IMR-90 (cell line): ENCODE measurements around the gene ADCY4.

Experiments used
- CEBPB ChIP-seq: IDR thresholded peaks from 2 replicates; pipeline ENCODE4 v1.6.1; 2012; ENCODE audit warnings: low read depth, low read length, improper control_type of control experiment
- CTCF ChIP-seq: conservative IDR thresholded peaks from 2 replicates; pipeline ENCODE4 v1.5.1; 2012; ENCODE audit warnings: mild to moderate bottlenecking, low read depth, low read length, improper control_type of control experiment
- FOS ChIP-seq: fragments of 150-350 bp; IDR thresholded peaks from 2 replicates; pipeline ENCODE4 v1.6.1; 2016; ENCODE audit warnings: low read depth, low read length
- MAFK ChIP-seq: IDR thresholded peaks from 2 replicates; pipeline ENCODE4 v1.6.1; 2012; ENCODE audit warnings: low read depth, low read length, improper control_type of control experiment
- MAZ ChIP-seq: IDR thresholded peaks from 2 replicates; pipeline ENCODE4 v1.6.1; 2012; ENCODE audit warnings: low read depth, mild to moderate bottlenecking, low read length, improper control_type of control experiment, moderate library complexity, borderline replicate concordance
- MXI1 ChIP-seq: IDR thresholded peaks from 2 replicates; pipeline ENCODE4 v1.6.1; 2012; ENCODE audit warnings: low read depth, mild to moderate bottlenecking, low read length, moderate library complexity, borderline replicate concordance
- NFE2L2 ChIP-seq: fragments of 150-350 bp; IDR thresholded peaks from 2 replicates; pipeline ENCODE4 v1.6.1; 2016; ENCODE audit warnings: low read depth, mild to moderate bottlenecking, low read length
- POLR2A ChIP-seq: IDR thresholded peaks from 2 replicates; pipeline ENCODE4 v1.6.1; 2012; ENCODE audit warnings: mild to moderate bottlenecking, low read depth, low read length
- RAD21 ChIP-seq: IDR thresholded peaks from 2 replicates; pipeline ENCODE4 v1.6.1; 2012; ENCODE audit warnings: low read length, improper control_type of control experiment
- RCOR1 ChIP-seq: IDR thresholded peaks from 2 replicates; pipeline ENCODE4 v1.6.1; 2012; ENCODE audit warnings: mild to moderate bottlenecking, low read length, improper control_type of control experiment; ENCODE audit not compliant: insufficient replicate concordance
- RFX5 ChIP-seq: IDR thresholded peaks from 2 replicates; pipeline ENCODE4 v1.8.0; 2012; ENCODE audit warnings: low read depth, mild to moderate bottlenecking, low read length, moderate library complexity
- SMC3 ChIP-seq: fragments of 150-350 bp; IDR thresholded peaks from 2 replicates; pipeline ENCODE4 v1.6.1; 2016; ENCODE audit warnings: low read depth, mild to moderate bottlenecking, antibody characterized with exemption, low read length, moderate library complexity
- TF ChIP-seq, protein P1 (sequence below): fragments of 150-350 bp; IDR thresholded peaks from 2 replicates; pipeline ENCODE4 v1.6.1; 2016; ENCODE audit warnings: low read depth, mild to moderate bottlenecking, low read length, moderate library complexity, borderline replicate concordance

DNA sequence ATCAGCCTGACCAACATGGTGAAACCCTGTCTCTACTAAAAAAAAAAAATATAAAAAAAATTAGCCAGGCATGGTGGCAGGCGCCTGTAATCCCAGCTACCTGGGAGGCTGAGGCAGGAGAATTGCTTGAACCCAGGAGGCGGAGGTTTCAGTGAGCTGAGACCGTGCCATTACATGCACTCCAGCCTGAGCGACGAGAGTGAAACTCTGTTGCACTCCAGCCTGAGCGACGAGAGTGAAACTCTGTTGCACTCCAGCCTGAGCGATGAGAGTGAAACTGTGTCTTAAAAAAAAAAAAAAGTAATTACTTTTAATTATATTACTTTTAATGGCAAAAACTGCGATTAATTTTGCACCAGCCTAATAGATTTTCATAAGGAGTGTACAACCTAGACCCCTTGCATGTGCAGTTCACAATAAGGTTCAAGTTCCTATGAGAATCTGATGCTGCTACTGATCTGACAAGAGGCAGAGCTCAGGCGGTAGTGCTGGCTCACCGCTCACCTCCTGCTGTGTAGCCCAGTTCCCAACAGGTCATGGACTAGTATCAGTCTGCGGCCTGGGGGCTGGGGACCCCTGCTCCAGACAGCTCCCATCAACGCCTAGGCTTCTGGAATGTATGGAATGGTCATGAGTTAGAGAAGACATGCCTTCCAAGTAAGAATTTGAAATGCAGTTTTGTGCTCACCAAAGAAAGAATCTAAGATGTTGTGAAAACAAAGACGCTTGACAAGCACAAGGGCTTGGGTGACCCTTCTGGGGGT lies 13.5 kb downstream of the ADCY4 start:
- TF ChIP-seq FOS, result no peak
- TF ChIP-seq CTCF, result no peak
- no peak for TF ChIP-seq RFX5
- TF ChIP-seq RAD21, result no peak
- no peak for TF ChIP-seq SMC3
- TF ChIP-seq RCOR1, result no peak
- TF ChIP-seq POLR2A, result no peak
- TF ChIP-seq MXI1, result no peak
- no peak for TF ChIP-seq NFE2L2
- no peak for TF ChIP-seq CEBPB
- TF ChIP-seq MAZ, result no peak
- TF ChIP-seq MAFK, result no peak
- TF ChIP-seq, protein P1, sequence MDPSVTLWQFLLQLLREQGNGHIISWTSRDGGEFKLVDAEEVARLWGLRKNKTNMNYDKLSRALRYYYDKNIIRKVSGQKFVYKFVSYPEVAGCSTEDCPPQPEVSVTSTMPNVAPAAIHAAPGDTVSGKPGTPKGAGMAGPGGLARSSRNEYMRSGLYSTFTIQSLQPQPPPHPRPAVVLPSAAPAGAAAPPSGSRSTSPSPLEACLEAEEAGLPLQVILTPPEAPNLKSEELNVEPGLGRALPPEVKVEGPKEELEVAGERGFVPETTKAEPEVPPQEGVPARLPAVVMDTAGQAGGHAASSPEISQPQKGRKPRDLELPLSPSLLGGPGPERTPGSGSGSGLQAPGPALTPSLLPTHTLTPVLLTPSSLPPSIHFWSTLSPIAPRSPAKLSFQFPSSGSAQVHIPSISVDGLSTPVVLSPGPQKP, result no peak
